Hepatocyte (in vitro differentiated cells): ENCODE data around the gene PPP2R2B.

Experiments used
- EZH2 ChIP-seq: fragments of 200-600 bp; sonication (generic); IDR thresholded peaks from 2 replicates; pipeline ENCODE4 v1.6.1; 2016; ENCODE audit warnings: antibody characterized with exemption, mild to moderate bottlenecking, borderline replicate concordance
- TF ChIP-seq, protein P1 (sequence below): fragments of 200-600 bp; sonication (generic); IDR thresholded peaks from 2 replicates; pipeline ENCODE4 v1.5.1; 2016; ENCODE audit warnings: antibody characterized with exemption, mild to moderate bottlenecking; ENCODE audit not compliant: poor library complexity

GRCh38 chr5:146642410-146642809 lies 236.1 kb downstream of the PPP2R2B start:
- TF ChIP-seq, protein P1, sequence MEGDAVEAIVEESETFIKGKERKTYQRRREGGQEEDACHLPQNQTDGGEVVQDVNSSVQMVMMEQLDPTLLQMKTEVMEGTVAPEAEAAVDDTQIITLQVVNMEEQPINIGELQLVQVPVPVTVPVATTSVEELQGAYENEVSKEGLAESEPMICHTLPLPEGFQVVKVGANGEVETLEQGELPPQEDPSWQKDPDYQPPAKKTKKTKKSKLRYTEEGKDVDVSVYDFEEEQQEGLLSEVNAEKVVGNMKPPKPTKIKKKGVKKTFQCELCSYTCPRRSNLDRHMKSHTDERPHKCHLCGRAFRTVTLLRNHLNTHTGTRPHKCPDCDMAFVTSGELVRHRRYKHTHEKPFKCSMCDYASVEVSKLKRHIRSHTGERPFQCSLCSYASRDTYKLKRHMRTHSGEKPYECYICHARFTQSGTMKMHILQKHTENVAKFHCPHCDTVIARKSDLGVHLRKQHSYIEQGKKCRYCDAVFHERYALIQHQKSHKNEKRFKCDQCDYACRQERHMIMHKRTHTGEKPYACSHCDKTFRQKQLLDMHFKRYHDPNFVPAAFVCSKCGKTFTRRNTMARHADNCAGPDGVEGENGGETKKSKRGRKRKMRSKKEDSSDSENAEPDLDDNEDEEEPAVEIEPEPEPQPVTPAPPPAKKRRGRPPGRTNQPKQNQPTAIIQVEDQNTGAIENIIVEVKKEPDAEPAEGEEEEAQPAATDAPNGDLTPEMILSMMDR: no peak
- no peak for TF ChIP-seq EZH2
